ENCODE data around the gene IFIT1B.

DNA sequence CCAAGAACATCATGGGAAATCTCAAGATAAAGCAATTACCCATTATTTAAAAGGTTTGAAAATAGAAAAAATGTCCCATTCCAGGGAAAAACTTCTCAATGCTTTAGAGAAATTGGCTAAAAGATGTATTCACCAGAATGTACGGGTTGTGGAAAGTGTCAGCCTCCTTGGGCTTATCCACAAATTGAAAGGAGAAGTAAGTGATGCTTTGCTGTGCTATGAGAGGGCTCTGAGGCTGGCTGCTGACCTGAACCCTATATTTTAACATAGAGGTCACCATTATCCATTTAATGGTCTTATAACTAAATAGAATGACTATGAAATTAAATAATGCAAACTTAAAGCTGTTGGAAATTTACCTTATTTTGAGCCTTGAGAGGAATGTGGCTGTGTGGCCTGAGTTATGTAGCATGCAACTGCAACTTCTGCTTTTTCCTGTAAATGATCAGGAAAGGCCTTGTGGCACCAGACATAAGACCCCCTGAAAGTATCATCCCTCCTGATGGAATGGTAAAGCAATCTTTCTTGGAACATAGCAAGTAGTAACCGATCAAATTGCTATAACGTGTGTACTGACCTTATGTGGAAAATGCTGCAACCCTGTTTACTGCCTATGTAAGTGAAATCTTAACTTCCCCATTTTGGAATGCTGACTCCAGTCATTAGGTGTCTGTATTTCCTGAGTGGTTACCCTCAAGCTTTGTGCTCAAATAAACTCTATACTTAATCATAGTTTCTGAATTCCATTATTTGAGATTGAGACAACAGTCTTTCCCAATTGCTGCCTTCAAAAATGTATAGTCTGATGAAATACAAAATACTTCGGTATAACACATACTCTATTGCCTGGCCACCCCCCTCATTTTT, 6.9 kb downstream of the IFIT1B start:
- TF ChIP-seq, protein P1, sequence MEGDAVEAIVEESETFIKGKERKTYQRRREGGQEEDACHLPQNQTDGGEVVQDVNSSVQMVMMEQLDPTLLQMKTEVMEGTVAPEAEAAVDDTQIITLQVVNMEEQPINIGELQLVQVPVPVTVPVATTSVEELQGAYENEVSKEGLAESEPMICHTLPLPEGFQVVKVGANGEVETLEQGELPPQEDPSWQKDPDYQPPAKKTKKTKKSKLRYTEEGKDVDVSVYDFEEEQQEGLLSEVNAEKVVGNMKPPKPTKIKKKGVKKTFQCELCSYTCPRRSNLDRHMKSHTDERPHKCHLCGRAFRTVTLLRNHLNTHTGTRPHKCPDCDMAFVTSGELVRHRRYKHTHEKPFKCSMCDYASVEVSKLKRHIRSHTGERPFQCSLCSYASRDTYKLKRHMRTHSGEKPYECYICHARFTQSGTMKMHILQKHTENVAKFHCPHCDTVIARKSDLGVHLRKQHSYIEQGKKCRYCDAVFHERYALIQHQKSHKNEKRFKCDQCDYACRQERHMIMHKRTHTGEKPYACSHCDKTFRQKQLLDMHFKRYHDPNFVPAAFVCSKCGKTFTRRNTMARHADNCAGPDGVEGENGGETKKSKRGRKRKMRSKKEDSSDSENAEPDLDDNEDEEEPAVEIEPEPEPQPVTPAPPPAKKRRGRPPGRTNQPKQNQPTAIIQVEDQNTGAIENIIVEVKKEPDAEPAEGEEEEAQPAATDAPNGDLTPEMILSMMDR (conservative IDR thresholded peaks at IDR 0.05; ENCODE audit: low read depth, low read length), result no peak
- TF ChIP-seq EZH2 (IDR thresholded peaks at IDR 0.05; ENCODE audit: low read length, unreplicated experiment) (no peak), EZH2phosphoT487 (IDR thresholded peaks at IDR 0.05; ENCODE audit: borderline replicate concordance, low read length) (no peak)
